GM21619 (cell line): Measurements from ENCODE around the gene PIK3CD.
A peak's percentile ranks its signal among the peaks of the same experiment; 100 is the strongest.
"Not testable (repeated sequence)": the region's sequence is repeated elsewhere in the genome, so short reads cannot be mapped to it uniquely, and the experiment has no call there.

ENCODE experiments used
- ATAC-seq: cut with Tn5 transposase; IDR thresholded peaks from one replicate; pipeline ENCODE4 v1.9.1; 2021; ENCODE audit not compliant: unreplicated experiment

Gene PIK3CD

DNA sequence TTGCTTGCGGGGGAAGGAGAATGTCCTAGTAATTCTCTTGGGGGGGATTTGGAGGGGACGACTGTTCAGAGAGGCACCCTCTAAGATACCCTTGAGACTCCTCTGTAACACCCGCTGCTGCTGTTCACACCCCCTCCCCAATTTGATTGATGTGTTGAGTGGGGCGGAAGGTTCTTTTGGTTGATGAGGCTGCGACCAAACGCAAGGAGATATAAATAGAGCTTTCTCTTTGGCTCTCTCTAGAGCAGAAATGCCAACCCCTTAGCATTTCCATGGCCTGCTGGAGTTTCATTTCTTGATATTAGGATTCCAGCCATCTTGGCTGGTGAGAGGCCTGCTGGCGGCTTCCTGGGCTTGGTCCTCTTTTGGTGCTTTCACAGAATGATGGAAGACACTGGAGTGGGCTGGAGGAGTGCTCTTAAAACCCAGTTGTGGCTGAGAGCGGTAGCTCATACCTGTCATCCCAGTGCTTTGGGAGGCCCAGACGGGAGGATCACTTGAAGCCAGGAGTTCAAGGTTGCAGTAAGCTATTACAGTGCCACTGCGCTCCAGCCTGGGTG lies 2.0 kb downstream of the PIK3CD start:
- no peak for ATAC-seq

DNA sequence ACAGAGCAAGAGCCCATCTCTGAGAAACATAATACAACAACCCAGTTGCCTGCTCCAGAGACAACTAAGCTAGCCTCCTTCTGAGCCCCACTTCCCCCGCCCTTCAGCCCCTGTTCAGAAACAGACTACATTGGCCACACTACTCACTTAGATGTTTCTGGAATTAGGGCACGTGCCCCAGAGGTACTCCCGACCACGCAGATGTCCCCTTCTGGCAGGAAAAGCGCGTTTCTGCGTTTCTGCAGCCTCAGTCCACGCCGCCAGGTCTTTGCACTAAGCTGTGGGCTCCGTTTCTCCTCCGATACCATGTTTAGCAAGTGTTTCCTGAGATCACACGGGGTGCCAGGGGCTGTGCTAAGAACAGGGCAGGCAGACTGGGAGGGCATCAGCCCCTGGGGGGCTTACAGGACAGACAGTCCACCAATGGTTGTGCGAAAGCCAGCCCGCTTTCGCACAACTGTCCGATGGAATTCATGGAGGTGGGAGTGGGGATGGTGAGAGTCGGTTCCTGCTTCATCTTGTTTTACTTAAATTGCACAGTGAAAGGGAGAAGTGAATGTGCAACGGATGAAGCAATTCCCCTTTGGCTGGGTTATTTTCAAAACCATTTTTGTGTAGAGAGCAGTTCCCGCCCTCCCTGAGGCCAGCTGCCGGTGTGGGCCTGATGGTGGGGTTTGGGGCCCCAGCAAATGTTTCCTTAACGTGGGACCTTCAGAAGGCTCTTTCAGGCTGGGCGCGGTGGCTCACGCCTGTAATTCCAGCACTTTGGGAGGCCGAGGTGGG lies 2.7 kb downstream of the PIK3CD start:
- ATAC-seq = no peak

DNA sequence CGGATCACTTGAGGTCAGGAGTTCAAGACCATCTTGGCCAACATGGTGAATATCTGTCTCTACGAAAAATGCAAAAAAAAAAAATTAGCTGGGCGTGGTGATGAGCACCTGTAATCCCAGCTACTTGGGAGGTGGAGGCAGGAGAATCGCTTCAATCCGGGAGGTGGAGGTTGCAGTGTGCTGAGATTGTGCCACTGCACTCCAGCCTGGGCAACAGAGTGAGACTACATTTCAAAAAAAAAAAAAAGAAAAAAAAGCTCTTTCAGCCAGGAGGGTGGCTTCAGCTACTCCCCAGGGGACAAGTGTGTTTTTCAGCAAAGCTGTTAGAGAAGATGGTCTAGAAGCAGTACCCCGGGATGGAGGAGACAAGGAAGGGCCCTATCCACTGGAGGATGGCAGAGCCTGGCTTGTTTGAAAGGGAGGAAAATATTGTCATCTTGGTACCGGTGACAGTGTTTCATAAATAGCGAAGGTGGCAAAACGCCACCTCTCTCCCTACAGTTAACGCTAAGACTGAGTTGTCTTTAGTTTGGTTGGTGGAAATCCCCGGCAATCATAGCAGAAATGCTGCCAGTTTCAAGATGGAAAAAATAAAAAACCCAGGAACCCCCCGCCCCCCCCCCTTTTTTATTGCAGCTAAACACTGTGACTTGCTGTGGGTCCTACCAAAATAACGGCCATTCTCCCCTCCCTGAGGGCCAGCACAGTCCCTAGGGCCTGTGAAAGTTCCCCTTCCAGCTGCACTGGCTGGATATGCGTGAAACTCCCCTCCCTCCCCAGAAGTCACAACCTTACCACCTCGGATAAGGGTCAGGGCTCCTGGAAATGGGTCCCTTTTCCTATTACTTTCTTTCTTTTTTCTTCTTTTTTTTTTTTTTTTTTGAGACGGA lies 3.5 kb downstream of the PIK3CD start:
- ATAC-seq = no peak

DNA sequence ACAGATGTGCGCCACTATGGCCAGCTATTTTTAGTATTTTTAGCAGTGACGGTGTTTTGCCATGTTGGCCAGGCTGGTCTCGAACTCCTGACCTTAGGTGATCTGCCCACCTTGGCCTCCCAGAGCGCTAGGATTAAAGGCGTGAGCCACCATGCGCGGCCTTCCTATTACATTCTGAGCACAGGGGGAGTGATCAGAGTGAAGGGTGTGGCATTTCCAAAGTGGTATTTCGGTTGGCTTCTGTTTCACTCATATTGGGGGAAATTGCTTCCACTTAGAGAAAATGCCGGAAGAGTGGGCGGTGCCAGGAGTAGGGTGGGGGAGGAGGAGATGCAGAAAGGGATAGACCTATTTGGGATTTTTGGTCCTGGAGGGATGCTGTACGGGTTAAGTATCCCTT lies 4.3 kb downstream of the PIK3CD start:
- no peak for ATAC-seq

DNA sequence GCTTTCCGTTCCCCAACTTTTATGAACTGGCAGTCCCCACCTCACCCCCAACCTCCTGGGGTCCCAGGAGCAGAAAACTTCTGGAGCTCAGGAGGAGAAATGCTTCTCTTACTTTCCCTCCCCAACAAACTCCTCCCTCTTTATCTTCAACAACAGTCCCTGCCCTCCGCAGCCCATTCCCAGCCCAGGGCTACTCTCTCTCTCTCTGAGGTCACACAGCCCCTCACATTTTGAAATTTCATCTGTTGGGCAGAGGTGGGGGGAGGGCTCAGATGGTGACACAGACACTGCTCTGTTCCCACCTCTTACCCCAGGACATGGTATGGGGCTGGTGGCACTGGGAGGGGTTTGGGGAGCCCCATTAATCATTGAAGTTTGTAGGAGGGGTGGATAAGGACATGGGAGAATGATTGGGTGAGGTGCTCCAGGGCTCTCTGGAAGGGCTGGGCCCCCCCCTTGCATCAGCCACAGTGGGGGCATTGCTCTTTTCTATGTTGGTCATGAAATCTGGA lies 6.0 kb downstream of the PIK3CD start:
- no peak for ATAC-seq

DNA sequence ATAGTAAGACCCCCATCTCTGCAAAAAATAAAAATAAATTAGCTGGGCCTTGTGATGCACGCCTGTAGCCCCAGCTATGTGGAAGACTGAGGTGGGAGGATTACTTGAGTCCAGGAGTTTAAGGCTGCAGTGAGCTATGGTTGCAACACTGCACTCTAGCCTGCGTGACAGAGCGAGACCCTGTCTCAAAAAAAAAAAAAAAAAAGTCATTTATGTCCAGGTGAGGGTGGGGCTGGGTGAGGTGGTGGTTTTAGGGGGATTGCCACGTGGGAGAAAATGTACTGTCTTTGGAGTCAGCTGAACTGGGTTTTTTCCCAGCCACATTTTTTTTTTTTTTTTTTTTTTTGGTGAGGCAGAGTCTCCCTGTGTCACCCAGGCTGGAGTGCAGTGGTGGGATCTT lies 6.7 kb downstream of the PIK3CD start:
- no peak for ATAC-seq

DNA sequence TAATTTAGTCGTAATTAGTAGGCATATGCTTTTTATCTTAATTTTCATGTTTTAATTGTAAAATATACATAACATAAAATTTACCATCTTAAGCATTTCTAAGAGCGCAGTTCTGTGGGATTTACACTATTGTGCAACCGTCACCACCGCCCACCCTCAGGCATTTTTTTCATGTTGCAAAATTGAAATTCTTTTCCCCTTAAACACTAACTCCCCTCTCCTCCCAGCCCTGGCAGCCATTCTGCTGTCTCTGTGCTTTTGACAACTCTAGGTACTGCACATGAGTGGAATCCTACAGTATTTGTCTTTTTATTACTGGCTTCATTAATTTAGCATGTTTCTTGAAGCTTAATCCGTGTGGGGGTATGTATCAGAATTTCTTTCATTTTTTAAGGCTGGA lies 7.8 kb downstream of the PIK3CD start:
- no peak for ATAC-seq

DNA sequence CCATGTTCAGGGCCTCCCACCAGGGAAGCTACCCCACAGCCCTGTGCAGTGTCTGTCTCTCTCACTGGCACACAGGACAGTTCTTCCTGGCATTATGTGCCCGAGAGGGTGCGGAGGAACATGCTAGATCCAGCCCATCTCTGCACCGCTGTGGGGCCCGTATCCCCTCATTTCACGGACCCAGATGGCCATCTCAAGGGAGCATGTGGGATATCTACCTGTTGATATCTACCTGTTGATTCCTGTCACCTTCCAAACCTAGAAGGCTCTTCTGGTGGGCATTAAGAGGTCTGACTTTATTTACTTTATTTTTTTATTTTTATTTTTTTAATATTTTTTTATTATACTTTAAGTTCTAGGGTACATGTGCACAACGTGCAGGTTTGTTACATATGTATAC lies 11.7 kb downstream of the PIK3CD start:
- ATAC-seq = no peak

DNA sequence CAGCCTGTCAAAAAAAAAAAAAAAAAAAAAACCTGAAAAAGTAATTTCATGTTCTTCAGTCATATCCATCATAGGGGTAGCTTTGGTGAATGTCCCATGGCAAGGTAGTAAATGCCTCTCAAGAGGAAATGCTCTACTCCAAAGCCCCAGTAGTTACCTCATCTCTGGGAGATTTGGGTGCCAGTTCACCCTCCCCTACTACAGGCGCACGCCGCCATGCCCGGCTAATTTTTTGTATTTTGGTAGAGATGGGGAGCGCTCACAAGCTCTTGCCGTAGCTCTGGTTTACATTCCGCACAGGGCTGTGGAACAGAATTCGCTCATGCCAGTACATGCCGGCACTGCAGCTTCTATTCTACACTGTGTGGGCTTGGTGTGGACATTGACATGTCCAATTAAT lies 13.7 kb downstream of the PIK3CD start:
- ATAC-seq = no peak

DNA sequence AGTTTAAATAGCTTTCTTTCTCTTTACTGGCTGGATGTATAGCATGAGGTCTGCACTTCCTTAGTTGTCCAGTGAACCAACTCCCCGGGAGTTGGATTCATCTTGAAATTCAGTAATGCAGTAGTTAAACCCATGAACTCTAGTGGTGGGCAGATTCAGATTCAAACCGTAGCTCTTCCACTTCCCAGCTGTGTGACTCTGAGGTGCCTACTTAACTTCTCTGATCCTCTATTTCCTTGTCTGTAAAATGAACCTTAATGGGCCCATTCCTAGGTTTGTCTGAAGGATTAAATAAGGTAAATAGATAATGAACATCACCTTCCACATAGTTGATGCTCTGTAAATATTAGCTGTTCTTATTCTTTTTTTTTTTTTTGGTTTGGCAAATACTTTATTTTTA lies 16.5 kb downstream of the PIK3CD start:
- ATAC-seq = no peak

DNA sequence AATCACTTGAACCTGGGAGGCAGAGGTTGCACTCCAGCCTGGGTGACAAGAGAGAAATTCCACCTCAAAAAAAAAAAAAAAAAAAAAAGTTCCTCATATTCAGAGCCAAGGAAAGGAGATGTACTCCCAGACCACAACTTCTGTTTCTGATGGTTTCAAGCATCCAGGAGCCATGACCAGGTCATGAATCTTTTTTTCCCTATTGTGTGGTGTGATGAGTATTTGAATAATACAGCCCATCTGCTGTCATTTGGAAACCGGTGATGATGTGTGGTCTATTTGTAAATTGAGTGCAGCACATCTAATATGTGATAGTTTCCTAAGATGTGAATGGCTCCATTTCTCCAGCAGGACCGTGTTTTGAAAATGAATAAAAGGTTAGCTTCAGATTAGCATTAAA lies 18.6 kb downstream of the PIK3CD start:
- ATAC-seq = no peak

DNA sequence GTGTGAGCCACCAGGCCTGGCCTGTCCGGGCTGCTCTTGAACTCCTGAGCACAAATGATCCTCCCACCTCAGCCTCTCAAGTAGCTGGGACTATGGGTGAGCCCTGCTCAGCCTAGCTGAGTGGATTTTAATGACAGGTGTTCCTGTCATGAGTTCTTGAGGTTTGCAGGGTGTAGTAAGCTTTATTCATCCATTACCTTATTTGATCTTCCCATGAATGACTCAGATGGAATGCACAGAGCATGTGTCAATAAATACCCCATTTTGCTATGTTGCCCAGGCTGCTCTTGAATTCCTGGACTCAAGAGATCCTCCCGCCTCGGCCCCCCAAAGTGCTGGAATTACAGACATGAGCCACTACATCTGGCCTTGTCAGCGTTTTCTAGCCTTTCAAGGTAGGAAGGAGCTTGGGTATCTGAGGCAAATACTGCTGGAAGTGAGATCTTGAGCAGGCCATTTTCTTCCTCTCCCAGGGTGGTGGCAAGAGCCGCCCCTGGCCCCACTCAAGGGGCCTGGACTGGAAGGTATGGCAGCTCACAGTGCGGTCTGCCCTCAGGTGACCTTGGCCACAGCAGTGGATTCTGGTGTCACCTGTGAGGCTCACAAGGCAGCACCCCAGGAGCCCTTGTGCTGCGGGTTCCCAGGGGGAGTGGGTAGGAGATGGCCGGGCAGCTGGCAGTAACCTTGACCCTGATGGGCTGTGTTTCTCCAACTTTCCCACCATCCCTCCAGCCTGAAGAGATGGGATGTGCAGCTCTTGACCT lies 20.0 kb downstream of the PIK3CD start:
- no peak for ATAC-seq

DNA sequence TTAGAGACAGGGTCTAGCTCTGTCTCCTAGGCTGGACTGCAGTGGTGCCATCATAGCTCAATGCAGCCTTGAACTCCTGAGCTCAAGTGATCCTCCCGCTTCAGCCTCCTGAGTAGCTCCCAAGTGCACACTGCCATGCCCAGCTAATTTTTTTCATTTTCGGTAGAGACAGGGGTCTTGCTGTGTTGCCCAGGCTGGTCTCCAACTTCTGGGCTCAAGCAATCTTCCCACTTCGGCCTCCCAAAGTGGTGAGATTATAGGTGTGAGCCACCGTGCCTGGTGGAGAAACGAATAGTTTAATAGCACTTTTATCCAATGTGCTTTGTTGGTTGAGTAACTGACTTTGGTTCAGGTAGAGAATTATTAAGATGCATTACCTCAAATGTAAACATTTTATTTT lies 20.9 kb downstream of the PIK3CD start:
- ATAC-seq = no peak

DNA sequence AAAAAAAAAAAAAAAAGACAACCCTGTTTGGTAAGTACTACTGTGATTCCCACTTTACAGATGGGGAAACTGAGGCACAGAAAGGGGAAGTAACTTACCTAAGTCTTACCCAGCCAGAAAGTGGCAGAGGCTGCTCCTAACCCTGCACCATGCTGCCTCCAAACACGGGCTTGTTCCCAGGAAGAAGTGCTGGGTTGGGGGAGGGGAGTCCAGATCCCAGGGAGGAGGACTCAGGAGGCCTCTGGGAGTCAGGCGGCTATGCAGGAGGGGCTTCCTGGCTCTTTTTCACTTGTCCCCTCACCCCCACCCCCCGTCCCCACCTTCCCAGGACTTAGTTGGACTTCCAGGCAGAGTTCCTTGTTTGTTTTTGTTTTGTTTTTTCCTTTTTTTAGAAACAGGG lies 23.9 kb downstream of the PIK3CD start:
- ATAC-seq = no peak

DNA sequence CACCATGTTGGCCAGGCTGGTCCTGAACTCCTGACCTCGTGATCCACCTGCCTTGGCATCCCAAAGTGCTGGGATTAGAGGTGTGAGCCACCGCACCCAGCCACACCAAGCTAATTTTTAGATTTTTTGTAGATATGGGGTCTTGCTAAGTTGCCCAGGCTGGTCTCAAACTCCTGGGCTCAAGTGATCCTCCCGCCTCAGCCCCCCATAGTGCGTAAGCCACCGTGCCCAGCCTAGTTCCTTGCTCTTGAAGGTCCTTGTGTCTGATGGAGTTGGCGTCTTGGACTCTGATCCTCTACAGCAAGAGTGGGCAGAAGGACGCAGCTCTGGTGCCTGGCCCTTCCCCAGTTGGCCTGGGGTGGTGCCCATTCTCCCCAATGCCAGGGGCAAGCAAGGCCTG lies 24.6 kb downstream of the PIK3CD start:
- ATAC-seq = not testable (repeated sequence)

DNA sequence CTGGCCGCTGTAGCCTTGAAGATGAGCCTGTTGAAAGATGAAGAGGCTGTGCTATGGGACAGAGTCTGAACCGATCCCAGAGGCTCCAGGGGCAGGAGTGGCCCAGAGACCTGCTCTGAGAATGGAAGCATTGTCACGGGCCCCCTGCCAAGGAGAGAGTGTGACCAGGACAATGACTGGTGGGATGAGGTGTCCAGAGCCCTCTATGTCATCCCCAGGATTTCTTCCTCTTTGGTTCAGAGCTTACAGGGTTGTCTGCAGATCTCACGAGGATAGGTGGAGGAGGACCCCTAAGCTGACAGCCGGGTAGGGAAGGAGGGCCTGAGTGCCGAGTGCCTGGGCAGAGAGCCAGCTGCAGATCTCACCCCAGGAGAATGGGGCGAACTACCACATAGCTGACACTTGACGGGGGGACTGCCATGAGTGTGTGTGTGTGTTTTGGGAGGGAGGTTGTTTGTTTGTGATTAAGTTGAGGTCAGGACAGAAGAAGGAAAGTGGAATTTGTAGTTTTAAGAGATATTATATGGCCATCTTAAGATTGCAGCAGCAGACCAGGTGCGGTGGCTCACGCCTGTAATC lies 25.4 kb downstream of the PIK3CD start:
- ATAC-seq = no peak

DNA sequence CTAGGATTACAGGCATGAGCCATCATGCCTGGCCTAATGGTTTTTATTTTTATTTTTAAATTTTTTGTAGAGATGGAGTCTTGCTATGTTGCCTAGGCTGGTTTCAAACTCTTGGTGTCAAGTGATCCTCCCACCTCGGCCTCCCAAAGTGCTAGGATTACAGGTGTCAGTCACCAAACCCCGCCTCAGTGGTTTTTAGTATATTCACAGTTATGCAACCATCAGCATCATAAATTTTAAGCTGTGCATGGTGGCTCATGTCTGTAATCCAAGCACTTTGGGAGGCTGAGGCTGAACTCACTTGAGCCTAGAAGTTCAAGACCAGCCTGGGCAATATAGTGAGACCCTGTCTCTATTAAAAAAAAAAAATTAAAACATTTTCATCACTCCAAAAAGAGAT lies 28.6 kb downstream of the PIK3CD start:
- ATAC-seq = no peak

DNA sequence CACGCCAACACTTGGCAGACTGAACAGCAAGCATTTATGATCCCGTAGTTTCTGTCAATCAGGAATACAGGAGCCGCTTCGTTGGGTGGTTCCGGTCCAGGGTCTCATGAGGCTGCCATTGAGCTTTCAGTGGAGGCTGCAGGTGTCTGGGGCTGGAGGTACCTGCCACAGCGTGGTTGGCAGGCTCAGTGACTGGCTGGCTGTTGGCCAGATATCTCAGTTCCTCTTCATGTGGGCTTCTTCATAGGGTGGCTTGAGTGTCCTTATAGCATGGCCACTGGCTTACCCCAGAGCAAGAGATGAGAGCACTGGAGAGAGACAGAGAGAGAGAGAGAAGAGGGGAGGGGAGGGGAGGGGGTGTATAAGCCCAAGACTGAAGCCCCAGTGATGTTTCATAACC lies 29.3 kb downstream of the PIK3CD start:
- no peak for ATAC-seq

DNA sequence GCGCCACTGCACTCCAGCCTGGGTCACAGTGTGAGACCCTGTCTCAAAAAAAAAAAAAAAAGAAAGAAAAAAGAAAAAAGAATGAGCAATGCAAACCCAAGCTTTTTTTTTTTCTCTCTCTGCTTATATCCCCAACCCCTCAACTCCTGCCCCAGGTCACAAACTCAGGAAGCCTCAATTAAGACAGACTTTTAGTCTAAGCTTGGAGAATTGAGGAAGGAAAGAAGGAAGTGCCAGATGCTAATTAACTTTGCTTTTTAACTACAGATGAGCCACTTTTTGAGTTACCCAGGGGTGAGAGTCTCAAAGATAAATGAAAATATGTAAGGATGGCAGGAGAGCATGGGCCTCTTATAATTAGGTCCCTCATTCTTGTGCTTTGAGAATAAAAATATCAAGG lies 33.3 kb downstream of the PIK3CD start:
- no peak for ATAC-seq

DNA sequence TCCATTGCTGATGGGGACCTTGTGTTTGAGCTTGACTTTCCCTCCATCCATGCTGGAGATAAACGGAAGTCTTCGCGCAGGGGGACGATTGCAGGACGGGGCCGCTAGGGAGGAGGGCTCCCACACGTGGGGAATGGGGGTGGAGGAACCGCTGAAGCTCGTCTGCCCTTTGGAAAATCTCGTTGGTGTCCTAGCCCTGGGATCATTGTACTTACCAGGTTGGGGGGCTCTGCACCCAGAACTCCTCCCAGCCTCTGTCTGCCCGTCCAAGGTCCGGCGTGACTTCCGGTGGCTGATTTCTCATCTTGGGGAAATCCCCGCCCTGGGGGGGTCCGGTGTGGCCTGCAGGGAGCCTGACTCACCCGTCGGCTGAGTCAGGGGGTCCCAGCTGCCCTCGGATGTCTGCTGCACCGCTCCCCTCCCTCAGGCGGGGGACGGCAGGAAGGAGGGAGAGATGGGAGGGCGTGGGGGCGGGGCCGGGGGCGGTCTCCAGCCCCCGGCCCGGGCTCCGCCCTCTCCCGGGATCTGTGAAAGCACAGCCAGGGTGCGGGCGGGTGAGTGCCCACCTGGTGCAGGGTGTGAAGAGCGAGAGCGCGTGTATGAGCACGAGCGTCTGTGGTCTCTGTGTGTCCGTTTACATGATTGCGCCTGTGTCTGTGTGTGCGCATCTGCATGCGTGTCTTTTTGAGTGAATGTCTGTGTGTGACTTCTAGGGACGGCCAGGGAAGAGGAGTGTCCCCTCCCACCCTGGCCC lies 35.8 kb downstream of the PIK3CD start:
- peak; percentile 37 for ATAC-seq
